Measurements from ENCODE around the gene CHRNA4.

CHRNA4 gene

DNA sequence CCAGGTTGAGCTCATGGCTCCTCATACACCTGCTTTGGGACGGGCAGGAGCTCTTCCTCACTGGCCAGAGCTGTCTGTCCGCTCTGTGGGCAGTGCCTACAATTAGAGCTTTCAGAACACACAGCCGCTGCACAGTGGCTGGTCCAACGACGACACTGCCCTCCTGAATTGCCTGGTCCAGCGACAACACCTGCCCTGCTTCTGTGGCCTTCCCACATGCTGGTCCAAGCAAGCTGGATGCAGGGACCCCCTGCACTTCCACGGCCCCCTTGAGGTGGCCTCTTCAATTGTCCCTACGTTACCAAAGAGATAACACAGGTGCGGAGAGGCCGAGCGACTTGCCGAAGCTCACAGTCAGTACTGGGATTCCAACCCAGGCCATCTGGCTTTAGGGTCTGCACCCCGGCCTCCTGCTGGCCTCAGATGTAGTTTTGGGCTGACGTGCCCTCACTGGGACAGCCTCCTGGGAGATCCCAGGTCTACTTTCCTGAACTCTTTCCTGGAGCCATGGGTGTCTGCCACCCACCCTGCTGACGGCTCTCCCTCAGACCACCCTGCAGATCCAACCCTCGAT lies 1.4 kb upstream of the CHRNA4 start:
- no peak for DNase-seq

DNA sequence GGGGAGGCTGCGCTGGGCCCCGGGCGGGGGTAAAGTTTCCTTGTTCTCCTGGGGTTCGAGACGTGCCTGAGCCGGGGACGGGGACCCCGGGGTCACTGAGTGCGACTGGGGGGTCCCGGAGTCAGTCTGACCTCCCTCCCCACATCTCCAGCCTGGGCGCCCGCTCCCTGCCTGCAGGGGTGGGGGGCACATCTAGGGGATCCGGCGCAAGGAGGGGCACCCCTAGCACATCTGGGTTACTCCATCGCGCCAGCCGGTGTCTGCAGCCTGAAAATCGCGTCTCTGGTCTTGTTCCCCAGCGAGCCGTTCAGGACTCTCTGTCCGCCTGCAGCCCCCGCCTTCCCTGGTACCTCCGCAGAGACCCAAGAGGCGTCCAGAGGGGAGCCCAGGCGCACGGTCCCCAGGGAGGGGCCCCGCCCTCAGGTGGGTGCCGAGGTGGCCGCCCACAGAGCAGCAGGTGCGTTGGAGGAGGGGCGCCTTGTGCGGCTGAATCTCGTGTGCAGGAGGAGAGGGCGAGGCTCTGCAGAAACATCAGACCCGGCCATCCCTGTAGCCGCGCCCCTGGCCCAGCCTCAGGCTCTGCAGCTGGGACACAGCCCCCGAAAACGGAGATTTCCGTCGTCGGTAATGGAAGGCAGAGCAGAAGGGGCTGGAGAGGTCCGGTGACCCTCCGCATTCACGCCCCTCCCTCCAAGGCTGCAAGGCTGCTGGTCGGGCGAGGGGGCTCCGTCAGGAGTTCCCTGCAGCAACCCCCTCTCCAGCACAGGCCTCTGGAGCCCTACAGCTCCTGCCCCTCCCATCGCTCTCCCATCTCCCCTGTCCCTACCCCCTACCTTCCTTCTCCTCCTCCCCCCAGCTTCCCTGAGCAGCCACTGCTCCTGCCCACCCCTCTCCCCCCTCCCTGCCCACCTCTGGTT lies 628 bp upstream of the CHRNA4 start:
- DNase-seq, result no peak

DNA sequence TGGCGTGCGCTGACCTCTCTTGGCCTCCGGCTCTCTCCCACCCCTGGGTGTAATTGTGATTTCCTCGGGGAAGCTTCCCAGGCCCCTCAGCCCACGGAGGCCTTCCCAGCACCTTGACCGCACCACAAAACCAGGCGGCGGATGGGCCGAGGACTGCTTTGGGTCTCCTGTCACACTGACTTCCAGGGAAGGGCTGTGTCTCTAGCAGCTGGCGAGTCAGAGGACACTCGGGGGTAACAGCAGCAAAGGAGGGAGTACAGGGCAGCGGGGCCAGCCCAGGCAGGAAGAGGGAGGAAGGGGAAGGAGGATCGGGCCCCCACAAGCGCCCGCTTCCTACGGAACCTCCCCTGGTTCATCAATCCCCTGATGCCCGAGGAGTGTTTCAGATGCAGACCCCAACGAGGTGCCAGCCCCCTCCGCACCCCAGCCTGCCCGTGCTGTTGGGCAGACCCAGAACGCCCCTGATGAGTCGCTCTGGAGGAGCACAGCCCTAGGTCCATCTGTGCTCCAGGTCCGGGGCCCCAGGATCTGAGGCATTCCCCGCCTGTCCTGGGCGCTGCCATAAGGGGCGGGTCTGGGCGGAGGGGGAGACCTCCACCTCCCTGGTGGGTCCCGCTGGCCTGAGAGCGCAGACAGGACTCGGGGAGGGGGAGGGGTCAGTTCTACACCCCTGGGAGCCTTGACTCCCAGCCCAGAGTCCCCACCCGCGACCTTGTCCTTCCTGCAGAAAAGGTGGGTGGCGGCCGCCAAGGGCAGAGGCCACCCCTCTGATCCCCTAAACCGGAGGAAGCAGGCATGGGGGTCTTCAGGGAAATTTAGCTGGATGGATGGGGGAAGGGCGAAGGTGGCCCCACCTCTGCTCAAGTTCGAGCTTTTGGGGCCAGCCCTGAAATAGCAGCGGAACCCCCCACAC lies 956 bp downstream of the CHRNA4 start:
- DNase-seq, result no peak

DNA sequence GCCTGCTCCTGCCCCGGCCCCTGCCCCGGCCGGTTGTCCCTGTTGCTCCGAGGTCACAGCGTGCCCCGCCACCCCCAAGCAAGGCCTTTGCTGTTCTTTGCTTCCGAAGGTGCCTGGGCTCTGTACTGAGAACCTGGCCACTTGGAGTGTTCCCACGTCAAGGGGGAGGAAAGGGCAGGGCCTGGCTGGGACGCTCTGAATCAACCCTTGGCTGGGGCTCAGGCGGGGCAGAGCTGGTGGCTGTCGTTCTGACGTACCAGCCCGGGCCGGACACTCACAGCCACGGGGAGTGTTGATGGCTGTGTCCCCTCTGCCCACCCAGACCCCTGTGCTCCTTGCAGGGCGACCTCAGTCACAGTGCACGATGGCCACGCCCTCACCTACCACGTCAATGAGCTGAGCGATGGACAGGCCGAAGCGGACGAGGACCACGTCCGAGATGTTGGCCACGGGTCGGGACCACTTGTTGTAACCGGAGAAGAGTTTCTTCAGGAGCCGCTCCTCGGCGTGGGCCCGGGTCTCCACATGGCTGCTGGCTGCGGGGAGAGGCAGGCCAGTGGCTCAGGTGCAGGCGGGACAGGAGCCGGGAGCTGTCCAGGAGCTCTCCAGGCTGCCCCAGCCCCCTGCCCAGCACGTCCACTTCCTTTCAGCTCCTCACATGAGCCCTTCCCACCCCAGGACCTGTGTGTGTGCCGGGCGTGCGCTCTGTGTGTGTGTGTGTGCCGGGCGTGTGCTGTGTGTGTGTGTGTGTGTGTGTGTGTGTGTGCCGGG lies 1.8 kb downstream of the CHRNA4 start:
- no peak for DNase-seq

DNA sequence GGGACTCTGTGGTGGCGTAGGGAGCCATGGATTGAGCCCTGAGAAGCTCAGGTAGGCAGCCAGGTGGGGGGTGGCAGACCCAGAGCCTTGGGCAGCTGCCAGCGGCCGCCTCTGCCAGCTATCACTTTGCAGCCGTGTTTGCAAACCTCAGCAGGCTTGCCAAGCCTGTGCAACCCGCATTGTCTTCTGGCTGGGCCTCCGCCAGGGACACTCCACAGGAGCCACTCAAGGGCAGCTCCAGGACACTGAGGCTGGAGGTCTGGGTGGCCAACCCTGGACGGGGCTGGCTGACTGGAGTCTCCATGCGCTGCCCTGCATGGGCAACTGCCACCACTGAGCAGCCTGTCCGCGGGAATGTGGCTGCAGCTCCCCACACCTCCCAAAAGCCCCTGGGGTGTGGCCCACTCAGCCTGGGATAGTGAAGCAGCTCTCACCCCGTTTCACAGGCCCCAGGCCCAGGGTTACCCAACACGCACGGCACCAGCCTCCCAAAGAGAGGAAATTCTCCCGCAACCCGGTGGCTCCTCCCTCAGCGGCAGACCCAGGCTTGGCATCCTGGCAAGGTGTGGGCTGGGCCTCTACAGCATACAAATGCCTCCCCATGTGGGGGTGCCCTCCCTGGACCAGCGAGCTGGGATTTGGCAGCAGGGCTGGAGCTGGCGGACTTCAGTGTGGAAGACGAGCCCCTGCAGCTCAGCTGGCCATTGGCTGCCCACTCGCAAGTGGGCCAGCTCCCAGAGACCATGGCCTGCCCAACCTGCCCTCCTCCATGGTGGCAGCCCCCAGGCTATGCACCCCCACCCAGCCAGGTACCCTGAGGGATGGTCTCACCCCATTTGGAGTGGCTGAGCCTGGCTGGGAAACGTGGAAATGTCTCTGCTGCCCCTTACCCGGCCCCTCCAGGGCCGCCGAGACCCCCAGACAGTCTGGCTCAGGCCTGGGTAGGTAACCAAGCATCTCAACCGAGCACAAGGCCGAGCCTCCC lies 2.9 kb downstream of the CHRNA4 start:
- DNase-seq, result no peak

DNA sequence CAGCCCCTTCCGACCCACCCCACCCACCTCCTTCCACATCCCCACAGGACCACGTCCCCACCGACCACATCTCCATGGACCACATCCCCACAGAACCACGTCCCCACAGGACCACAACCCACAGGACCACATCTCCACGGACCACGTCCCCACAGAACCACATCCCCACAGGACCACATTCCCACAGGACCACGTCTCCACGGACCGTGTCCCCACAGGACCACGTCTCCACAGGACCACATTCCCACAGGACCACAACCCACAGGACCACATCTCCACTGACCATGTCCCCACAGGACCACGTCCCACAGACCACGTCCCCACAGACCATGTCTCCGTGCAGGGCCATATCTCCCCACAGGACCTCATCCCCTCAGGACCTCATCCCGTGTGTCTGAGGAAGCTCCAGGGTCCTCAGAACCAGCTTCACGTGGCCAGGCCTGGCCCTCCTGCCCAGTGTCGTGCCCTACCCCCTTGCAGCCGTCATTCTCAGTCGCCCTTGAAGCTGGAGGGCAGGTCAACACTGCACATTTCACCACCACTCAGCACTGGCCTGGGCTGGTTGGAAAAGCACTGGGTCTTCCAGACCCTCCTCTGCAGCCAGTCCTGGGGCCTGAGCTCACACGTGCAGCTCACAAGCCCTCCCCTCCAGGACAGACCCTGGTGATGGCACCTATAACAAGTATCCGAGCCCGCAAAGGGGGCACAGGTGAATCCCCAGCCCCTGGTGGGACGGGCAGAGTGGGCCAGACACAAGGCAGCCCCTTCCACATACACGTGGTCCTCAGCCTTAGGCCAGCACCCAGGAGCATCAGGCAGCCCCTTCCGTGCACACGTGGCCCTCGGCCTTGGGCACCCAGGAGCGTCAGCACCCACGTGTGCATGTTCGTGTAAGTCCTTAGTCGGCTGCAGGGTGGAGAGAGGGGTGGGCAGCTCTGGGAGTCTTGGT lies 3.9 kb downstream of the CHRNA4 start:
- DNase-seq, result no peak

DNA sequence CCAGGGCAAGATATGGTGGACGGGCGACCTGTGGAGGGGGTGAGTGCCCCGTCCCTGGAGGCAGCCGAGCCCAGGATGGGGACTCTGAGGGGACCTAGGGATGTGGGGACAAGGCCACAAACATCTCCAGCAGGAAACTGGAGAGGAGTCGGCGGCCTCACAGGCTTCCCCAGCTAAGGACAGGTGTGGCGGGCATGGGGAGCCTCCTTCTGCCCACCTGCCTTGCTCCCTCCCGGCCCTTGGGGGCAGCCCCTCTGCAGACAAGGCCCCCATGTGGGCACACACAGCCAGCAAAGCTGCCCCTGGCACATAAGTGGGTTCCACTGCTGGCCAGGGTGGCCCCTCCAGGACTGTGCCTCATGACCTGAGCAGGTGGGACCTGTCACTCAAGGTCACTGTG lies 4.6 kb downstream of the CHRNA4 start:
- no peak for DNase-seq

DNA sequence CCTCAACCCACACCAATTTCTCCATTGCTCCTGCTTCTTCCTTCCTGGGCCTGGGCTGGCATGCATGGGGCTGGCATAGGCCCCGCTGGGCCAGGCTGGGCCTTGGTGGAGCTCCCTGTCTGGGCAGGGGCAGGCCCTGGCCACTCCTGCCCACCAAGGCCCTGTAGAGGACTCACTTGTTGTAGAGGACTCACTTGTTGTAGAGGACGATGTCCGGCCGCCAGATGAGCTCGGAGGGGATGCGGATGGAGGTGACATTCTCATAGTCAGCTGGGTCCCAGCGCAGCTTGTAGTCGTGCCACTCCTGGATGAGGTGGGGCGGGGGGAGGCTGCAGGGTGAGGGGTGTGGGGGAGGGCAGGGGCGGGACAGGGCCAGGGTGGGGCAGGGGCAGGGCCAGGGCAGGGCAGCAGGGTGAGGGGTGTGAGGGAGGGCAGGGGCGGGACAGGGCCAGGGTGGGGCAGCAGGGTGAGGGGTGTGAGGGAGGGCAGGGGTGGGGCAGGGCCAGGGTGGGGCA lies 5.3 kb downstream of the CHRNA4 start:
- no peak for DNase-seq

DNA sequence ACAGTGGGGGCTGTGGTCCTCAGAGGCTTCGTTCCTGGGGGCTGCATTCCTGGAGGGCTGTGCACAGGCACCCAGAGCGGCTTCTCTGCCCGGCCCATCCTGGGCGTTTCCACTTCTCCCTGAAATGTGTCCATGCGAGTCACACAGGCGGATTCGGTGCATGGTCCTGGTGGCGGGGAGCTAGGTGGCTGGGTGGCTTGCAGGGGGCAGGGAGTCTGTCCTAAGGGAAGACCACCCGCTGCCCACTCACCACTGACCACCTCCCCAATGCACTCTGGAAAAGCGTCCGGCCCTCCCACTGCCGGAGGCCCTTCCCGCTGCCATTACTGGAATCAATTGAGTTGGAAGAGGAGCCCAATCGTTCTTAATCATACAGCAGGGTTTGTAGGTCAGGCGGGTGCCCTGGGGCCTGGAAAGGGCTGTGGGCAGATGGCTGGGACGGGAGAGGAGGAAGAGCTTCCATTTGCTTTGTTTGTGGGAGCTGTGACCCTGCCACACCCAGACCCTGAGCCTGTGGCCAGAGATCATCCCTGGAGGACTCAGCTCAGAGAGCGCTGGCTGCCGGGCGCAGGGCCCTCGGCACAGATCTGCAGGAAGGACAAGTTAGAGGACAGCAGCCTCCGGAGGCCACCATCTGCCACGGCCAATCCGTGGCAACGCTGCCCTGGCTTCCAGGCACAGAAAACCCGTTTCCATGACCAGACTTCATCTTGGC lies 6.4 kb downstream of the CHRNA4 start:
- no peak for DNase-seq

DNA sequence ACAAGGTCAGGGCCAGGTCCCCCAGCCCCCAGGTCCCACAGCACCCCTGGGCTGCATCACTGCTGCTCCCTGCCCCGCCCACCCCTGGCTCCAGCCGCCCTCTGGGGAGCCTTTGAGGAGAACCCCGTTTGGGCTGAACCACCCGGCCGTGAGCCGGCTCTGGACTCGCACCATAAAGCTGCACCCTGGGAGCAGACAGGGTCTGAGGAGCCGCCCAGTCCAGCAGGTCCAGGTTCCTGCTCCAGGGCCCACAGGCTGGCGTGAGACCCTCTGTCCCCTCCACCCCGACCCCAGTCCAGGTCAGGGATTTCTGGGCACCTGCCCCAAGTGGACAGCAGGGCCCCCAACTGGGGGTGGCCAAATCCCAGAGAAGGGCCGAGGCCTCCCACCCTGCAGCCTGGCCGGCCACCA lies 8.3 kb downstream of the CHRNA4 start:
- DNase-seq, result no peak

DNA sequence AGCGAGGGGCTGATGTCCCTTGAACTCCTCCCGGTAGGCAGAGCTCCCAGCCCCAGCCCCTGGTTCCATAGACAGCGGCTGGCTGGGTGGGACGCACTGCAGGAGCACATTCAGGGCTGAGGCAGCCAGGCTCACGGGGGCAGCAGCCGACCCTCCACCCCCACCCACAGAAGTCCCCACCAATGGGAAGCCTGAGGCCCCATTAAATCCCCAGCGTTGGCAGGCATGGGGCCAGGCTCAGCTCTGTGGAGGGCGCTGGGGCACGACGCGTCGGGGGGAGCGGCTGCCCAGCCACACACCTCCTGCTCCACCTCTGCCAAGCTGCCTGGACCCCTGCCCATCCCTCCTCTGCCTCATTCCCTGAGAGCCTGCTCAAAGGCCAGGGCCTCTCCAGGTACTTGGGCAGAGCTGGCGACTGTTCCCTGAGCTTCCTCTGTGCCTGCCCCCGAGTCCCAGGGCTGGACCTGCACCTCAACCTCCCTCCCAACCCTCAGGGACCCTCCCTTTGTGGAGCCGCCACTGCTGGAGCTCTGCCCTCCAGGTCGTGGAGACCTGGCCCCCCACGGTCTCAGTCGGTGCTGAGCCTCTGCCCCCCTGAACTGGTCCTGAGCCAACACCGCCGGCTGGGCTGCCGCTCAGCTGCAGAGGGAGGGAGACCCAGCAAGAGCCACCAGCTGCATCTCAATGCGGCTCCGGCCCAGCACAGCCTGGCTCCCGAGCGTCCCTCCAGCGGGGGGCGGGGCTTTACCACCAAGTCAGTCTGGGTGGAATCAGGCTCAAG lies 9.1 kb downstream of the CHRNA4 start:
- DNase-seq, result no peak

DNA sequence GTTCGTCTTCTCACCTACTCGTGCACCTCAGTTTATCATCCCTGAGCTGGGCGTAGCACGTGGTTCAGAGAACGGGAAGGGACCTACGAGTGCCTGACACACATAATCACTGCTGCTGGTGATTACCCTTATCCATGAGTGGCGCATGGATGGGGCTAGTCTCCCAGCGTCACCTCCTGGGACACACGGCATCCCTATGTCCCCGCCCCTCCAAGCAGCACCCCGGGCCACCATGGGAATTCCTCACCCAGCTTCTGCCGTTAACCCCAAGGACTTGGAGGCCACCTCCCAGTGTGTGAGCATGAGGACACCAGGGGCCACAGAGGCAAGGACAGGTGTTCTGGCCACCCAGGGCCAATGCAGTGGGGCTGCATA lies 9.8 kb downstream of the CHRNA4 start:
- DNase-seq, result no peak

DNA sequence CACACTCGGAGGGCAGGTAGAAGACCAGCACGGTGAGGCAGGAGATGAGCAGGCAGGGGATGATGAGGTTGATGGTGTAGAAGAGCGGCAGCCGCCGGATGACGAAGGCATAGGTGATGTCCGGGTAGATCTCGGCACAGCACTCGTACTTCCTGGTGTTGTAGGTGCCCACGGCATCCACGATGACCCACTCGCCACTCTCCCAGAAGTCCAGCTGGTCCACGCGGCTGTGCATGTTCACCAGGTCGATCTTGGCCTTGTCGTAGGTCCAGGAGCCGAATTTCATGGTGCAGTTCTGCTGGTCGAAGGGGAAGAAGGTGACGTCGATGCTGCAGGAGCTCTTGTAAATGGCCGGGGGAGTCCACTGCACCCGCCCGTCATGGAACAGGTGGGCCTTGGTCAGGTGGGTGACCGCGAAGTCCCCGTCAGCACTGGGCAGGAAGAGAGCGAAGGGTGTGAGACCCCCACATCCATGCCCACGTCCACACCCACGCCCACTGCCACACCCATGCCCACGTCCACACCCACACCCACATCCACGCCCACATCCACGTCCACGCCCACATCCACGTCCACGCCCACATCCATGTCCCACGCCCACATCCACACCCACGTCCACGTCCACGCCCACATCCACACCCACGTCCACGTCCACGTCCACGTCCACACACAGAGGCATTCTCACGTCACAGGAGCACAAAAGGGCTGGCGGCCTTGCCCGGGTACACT lies 10.4 kb downstream of the CHRNA4 start:
- DNase-seq, result no peak

DNA sequence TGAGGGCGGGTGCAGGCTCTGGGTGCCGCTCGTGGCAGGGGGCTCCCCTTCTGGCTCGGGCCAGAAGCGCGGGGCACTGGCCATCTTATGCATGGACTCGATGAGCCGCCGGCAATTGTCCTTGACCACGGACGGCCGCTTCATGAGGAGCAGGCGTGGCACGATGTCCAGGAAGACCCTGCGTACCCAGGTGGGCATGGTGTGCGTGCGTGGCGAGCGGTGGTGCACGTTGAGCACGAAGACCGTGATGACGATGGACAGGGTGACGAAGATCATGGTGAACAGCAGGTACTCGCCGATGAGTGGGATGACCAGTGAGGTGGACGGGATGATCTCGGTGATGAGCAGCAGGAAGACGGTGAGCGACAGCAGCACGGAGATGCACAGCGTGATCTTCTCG lies 11.0 kb downstream of the CHRNA4 start:
- DNase-seq, result no peak

DNA sequence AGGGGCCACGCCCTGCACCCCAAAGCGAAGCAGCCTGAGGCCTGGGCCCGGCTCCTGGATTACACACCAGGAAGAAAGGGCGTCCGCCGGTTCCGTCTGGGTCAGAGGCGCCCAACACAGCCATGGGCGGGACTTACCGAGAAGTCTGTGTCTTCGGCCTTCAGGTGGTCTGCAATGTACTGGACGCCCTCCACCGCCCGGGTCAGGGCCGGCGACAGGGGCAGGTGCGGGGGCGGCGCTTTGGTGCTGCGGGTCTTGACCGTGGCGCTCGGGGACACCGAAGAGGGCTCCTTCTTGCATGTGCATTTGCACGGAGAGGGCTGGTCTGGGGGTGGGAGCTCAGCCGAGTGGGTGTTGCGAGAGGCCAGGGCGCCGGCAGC lies 11.6 kb downstream of the CHRNA4 start:
- no peak for DNase-seq

DNA sequence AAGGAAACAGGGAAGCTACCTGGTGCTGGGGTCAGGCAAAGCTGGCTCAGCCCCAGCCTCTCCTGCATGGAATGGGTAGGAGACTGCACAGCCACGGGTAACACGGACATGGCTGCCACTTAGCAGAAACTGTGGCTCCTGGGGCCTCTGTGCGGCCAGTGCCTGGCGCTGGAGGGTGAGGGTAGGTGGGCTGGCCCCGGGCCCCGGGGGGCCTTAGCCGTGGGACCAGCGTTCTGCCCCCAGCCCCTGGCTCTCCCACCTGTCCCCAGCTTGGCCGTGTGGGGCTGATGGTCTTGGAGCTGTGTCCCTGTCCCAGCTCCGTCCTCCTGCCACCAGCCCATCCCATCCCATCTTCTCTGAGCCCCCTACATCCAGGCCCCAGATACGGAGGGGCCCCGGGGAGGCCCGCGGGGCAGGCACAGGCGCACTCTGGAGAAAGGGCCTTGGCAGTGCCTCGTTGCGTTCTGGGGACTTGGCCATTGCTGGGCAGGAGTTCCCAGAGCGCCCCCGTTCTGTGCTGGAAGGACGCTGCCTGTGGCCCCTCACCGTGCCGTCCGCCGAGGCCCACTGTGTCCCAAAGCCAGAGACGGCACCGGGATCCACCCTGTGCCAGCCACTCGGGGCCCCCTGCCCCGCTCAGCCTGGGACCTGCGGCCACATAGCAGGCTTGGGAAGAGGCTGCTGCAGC lies 12.2 kb downstream of the CHRNA4 start:
- no peak for DNase-seq
